Neutrophil (primary cell): ENCODE data around the gene TWIST2.

Source experiments
- H3K27ac ChIP-seq: fragments of 200-600 bp; sonication (generic); 2 replicates; pipeline ENCODE4 v1.5.1; 2016; ENCODE audit warnings: mild to moderate bottlenecking, moderate library complexity
- H3K27me3 ChIP-seq: fragments of 200-600 bp; sonication (generic); 2 replicates; pipeline ENCODE4 v1.6.0; 2016; ENCODE audit warnings: mild to moderate bottlenecking
- H3K36me3 ChIP-seq: fragments of 200-600 bp; sonication (generic); 2 replicates; pipeline ENCODE4 v1.5.1; 2017
- H3K4me1 ChIP-seq, 2 experiments: fragments of 200-600 bp in 1 of 2; sonication (generic) in 1 of 2; 1 replicate in 1 of 2; 2 replicates in 1 of 2; pipeline versions ENCODE4 v1.5.1 to v1.6.1; 2013 to 2016; ENCODE audit warnings: low read depth in 1 of 2, low read length in 1 of 2, mild to moderate bottlenecking in 1 of 2, moderate library complexity in 1 of 2; ENCODE audit not compliant: control insufficient read depth in 1 of 2, insufficient read depth in 1 of 2
- H3K4me3 ChIP-seq, 2 experiments: fragments of 200-600 bp in 1 of 2; sonication (generic) in 1 of 2; 1 replicate in 1 of 2; 2 replicates in 1 of 2; pipeline ENCODE4 v1.5.1; 2013 to 2016; ENCODE audit warnings: low read depth in 1 of 2, low read length in 1 of 2, mild to moderate bottlenecking in 1 of 2, moderate library complexity in 1 of 2
- H3K9me3 ChIP-seq: fragments of 200-600 bp; sonication (generic); 2 replicates; pipeline ENCODE4 v1.5.1; 2016
- CTCF ChIP-seq: fragments of 200-600 bp; sonication (generic); IDR thresholded peaks from 2 replicates; pipeline ENCODE4 v1.5.1; 2016; ENCODE audit warnings: antibody characterized with exemption

TWIST2 gene

DNA sequence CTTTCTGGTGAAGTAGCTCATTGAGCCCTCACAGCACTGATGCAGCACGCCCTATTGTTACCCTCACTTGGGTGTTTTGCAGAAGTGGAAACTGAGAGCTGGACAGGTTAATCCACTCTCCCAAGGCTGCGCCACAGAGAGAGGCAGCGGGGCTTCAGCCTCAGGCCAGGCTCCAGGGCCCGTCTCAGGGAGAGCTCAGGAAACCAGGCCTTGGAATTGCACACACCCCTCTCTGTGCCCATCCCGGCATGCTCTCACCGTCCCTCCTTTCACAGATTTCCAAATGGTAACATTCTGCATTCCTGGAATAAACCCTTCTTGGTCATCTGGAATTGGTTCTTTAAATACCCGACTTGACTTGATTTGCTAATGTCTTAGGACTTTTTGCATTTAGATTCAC, 51.5 kb downstream of the TWIST2 start:
- no peaks in the 10 kb centered on the region for H3K36me3 ChIP-seq
- H3K27me3 ChIP-seq, result peaks cover 39% of the 10 kb centered on the region
- H3K27ac ChIP-seq, result no peak overlapping the region
- H3K4me1 ChIP-seq, result no peaks in the 10 kb centered on the region
- TF ChIP-seq CTCF, result no peak
- no peaks in the 10 kb centered on the region for H3K9me3 ChIP-seq
- H3K4me3 ChIP-seq, result no peak overlapping the region

DNA sequence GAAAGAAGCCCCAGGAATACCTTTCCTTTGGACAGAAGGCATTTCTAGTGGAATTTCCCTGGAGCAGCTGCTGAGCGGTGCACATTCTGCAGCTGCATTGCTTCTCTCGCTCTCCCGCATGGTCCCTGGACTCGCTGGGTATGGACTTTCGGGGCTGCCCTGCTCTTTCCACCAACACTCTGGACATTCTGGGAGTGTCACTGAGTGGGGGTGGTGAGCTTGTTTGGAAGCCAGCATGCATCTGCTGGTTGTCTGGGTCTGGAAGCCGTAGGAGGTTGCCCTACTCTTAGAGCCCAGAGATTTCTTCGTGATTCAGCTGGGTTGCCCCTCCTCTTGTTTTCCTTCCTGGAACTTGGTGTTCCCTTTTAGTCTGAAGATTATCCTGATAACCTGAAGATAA, 52.6 kb downstream of the TWIST2 start:
- Histone ChIP-seq H3K27ac (no peak overlapping the region), H3K36me3 (no peaks in the 10 kb centered on the region), H3K4me1 (no peaks in the 10 kb centered on the region), H3K9me3 (no peaks in the 10 kb centered on the region), H3K27me3 (peaks cover 28% of the 10 kb centered on the region), H3K4me3 (no peak overlapping the region)
- TF ChIP-seq CTCF, result no peak

DNA sequence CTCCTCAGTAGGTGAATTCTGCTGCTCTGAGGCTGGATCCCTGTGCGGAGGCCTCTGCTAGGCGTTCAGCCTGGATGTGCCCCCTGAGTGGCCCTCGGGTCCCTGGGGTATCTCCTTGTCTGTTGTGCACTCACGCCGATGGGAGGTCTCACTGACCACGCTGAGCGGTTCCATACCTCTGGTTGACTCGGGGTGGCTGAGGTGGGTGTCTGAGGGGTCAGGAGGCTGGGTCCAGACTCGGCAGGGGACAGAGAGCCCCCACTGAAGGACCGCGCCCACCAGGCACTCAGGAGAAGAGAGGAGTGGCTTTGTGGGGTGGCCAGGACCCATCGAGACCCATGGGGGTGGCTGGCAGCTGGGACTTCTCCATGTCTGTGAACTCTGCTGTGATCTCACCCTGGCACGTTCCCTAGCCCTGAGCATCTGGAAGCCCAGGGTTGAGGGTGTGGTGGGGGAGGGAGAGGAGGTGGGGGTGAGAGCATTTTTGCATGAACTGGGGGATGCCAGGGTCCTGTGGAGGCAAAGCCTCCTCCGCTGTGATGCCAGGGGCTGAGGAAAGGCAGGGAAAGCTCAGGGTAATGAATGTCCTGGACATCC, 53.7 kb downstream of the TWIST2 start:
- Histone ChIP-seq H3K4me3 (no peak overlapping the region), H3K4me1 (no peaks in the 10 kb centered on the region), H3K27ac (no peak overlapping the region), H3K27me3 (peaks cover 17% of the 10 kb centered on the region), H3K9me3 (no peaks in the 10 kb centered on the region), H3K36me3 (no peaks in the 10 kb centered on the region)
- TF ChIP-seq CTCF, result no peak

- H3K4me3 ChIP-seq, result no peak overlapping the region
- H3K4me1 ChIP-seq, result no peaks in the 10 kb centered on the region
- H3K27me3 ChIP-seq, result peaks cover 10% of the 10 kb centered on the region
- no peaks in the 10 kb centered on the region for H3K36me3 ChIP-seq
- no peaks in the 10 kb centered on the region for H3K9me3 ChIP-seq
- no peak for TF ChIP-seq CTCF
- H3K27ac ChIP-seq, result no peak overlapping the region
Observed at GRCh38 chr2:238902285-238902684, 54.4 kb downstream of the TWIST2 start.

DNA sequence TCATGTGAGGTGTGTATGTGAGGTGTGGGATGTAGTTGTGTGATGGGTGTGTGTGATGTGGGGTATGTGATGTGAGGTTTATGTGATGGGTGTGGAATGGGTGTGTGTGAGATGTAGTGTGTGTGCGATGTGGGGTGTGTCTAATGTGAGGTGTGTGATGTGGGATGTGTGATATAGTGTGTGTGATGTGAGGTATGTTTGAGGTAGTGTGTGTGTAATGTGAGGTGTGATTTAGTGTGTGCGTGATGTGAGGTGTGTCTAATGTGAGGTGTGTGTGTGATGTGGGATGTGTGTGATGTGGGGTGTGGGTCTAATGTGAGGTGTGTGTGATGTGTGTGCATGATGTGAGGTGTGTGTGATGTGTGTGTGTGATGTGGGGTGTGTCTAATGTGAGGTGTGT, 55.3 kb downstream of the TWIST2 start:
- Histone ChIP-seq H3K27me3 (peaks cover 4% of the 10 kb centered on the region), H3K4me3 (no peak overlapping the region), H3K4me1 (no peaks in the 10 kb centered on the region), H3K36me3 (no peaks in the 10 kb centered on the region), H3K9me3 (no peaks in the 10 kb centered on the region), H3K27ac (no peak overlapping the region)
- TF ChIP-seq CTCF, result no peak

GRCh38 chr2:238904177-238904576, 56.3 kb downstream of the TWIST2 start:
- Histone ChIP-seq H3K27me3 (peaks cover 4% of the 10 kb centered on the region), H3K27ac (no peak overlapping the region), H3K4me3 (no peak overlapping the region), H3K4me1 (peaks cover 1 to 3% of the 10 kb centered on the region in 2 experiments), H3K36me3 (no peaks in the 10 kb centered on the region), H3K9me3 (no peaks in the 10 kb centered on the region)
- no peak for TF ChIP-seq CTCF
